ENCODE results near the gene TOP3A.

DNA sequence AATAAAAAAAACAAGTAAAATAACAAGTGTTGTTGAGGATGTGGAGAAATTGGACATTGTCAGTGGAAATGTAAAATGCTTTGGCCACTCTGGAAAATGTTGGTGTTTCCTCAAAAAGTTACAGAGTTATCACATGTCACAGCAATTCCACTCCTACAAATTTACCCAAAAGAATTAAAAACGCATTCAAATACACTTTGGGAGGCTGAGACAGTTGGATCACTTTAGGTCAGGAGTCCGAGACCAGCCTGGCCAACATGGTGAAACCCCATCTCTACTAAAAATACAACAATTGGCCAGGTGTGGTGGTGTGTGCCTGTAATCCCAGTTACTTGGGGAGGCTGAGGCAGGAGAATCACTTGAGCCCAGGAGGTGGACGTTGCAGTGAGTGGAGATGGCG, 5.6 kb downstream of the TOP3A start:
- TF ChIP-seq, protein P1, sequence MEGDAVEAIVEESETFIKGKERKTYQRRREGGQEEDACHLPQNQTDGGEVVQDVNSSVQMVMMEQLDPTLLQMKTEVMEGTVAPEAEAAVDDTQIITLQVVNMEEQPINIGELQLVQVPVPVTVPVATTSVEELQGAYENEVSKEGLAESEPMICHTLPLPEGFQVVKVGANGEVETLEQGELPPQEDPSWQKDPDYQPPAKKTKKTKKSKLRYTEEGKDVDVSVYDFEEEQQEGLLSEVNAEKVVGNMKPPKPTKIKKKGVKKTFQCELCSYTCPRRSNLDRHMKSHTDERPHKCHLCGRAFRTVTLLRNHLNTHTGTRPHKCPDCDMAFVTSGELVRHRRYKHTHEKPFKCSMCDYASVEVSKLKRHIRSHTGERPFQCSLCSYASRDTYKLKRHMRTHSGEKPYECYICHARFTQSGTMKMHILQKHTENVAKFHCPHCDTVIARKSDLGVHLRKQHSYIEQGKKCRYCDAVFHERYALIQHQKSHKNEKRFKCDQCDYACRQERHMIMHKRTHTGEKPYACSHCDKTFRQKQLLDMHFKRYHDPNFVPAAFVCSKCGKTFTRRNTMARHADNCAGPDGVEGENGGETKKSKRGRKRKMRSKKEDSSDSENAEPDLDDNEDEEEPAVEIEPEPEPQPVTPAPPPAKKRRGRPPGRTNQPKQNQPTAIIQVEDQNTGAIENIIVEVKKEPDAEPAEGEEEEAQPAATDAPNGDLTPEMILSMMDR (conservative IDR thresholded peaks at IDR 0.05; ENCODE audit: low read depth, low read length) = no peak
- no peak for TF ChIP-seq EZH2 (IDR thresholded peaks at IDR 0.05; ENCODE audit: borderline replicate concordance, low read depth, low read length, poor library complexity, severe bottlenecking)

Data from A673 (cell line).